HG03045 (cell line): ENCODE results near the gene SMG9.
"Not testable (repeated sequence)": the region's sequence is repeated elsewhere in the genome, so short reads cannot be mapped to it uniquely, and the experiment has no call there.

Experiments used
- ATAC-seq: cut with Tn5 transposase; IDR thresholded peaks from one replicate; pipeline ENCODE4 v1.9.1; 2021; ENCODE audit warnings: mild to moderate bottlenecking, moderate library complexity; ENCODE audit not compliant: unreplicated experiment

SMG9 gene

GRCh38 chr19:43780706-43781525, 26.2 kb upstream of the SMG9 start, which contains the start of gene KCNN4:
Gene KCNN4 (minus strand): TSS chr19:43780973. CDS start chr19:43780861, 112 bp downstream.
- no peak for ATAC-seq

DNA sequence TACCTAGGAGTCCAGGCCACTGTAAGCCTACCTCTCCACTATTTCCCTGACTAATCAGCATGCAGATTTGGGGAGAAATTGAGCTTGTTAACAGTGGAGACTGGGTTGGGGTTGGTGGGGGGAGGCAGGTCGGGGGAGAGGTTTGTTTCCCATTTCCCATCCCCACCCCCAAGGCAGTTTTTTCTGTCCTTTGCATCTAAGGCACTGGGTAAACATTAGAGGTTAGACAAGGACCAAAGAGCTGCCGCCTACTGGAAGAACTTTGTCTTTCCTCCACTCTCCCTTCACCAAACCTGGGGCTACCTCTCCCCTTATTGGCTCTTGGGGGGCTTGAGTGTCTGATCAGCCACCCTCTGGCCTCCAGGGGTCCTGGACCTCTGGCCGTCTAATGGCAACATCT, 25.1 kb upstream of the SMG9 start:
- ATAC-seq = no peak

GRCh38 chr19:43779147-43779819, 24.5 kb upstream of the SMG9 start:
- ATAC-seq = no peak

- ATAC-seq = no peak
Observed at GRCh38 chr19:43778651-43779050, 23.9 kb upstream of the SMG9 start.

DNA sequence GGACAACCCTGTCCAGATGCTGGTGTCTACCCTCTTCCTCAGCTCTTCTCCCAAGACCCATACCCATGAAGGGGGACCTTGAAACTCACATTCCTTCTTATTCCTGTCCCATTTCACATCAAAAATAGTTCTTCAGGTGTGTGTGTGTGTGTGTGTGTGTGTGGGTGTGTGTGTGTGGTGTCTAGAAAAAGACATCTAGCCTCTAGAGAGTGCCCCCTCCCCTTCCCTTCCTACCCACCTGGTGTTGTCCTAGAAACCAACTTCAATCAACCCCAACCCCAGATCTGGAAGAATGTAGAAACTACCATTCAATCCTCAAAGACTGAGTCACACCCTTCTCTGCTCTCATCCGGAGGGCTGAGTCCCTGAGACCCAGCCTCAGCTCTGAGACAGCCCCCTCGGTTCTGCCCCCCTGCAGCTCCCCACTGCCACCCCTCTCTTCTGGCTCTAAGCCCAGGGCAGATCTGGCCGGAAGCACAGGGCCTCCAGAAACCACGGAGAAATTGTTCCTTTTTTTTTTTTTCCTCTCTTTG, 22.5 kb upstream of the SMG9 start:
- ATAC-seq = no peak

GRCh38 chr19:43776286-43776685, 21.5 kb upstream of the SMG9 start:
- no peak for ATAC-seq

DNA sequence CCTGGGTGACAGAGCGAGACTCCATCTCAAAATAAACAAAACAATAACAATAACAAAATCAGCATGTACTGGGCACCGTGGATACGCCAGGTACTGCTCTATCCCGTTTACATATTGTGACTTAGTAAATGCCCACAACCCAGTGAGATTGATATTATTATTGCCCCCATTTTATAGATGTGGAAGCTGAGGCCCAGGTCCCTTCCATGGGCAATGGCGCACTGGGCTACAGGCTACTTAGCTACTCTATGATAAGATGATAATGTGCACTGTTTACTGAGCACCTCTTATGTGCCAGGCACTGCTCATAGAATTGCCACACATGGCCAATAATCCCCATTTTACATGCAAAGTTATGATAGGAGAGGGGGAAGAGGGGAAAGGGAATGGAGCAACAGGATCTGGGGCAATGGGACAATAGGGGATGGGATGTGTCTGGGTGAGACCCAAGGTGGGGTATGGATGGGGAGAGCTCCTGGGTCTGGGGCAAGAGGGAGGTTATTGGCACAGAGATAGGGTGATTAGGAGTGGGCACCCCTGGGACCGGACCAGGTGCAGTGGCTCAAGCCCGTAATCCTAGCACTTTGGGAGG, 20.6 kb upstream of the SMG9 start:
- no peak for ATAC-seq

DNA sequence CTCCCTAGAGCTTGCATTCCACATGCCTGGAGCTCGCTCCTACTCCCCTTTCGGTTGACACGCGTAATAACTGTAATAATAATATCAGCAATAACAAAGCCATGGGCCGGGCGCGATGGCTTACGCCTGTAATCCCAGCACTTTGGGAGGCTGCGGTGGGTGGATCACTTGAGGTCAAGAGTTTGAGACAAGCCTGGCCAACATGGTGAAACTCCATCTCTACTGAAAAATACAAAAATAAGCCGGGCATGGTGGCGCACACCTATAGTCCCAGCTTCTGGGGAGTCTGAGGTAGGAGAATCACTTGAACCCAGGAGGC, 20.1 kb upstream of the SMG9 start:
- not testable (repeated sequence) for ATAC-seq

GRCh38 chr19:43774103-43774939, 19.6 kb upstream of the SMG9 start:
- no peak for ATAC-seq

DNA sequence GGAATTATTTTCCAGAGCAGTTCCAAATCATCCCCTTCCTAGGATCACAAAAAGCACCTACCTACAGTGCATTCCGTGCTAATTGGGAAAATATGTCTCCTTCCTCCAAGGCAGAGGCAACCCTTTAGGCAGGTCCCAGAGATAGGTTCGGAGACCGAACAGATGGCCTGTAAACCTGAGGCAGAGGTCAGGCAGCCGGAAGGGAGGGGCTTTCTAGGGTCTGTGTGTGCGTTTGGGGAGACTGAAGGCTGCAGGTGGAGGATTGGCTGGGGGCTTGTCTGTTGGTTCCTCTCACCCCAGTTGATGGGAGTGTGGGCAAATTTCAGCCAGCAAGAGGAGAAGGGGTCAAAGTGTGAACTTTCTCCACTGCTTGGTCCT, 19.0 kb upstream of the SMG9 start:
- no peak for ATAC-seq

DNA sequence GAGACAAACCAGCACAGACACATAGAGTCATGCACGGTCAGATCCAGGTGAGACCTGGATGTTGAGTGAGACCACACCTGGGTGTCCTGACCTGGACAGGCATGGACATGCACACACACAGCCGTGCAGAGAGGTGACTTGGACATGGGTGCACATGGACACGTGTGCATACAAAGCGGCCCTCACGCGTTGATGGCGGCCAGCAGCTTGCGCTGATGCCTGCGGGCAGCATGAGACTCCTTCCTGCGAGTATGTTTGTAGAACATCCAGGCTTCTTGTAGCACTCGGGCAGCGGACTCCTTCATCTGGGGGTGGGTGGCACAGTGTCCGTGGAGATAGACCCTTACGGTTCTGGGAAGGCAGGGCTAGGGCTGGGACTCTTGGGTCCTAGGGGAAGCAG, 14.5 kb upstream of the SMG9 start:
- ATAC-seq = no peak

DNA sequence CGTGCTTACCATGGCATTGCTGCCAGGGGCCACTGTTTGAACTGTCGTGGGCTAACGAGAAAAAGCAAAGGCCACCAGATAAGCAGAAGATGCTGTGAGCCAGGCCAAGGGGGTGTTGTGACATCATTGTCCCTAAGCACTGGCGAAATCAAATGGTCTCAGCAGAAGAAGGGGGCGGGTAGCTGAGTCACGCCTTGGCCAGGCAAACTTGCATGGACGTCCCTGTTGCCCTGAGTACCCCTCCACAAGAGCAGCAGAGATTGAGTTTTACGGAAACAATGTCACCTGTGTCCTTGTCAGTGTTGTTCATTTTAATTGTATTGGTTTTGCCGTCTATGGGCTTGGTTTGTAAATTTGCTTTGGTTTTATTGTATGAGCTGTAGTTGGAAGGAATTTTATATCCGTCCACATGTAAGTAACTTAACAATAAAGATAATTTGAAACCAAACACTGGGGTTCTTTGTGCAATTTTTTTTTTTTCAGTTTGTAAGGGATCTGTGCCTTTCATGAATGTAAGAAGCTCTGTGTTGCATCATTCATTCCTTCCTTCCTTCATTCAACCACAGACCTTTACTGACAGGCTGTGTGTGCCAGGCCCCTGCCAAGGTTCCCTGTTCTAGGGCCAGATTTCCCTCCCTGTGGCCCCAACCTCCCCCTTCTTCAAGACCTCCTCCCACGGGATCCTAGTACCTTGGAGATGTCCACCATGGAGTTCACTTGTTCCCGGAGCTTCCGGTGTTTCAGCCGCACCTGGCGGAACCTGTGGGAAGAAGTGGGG, 13.7 kb upstream of the SMG9 start:
- no peak for ATAC-seq

- ATAC-seq = no peak
Observed at GRCh38 chr19:43767818-43768217, 13.1 kb upstream of the SMG9 start.

DNA sequence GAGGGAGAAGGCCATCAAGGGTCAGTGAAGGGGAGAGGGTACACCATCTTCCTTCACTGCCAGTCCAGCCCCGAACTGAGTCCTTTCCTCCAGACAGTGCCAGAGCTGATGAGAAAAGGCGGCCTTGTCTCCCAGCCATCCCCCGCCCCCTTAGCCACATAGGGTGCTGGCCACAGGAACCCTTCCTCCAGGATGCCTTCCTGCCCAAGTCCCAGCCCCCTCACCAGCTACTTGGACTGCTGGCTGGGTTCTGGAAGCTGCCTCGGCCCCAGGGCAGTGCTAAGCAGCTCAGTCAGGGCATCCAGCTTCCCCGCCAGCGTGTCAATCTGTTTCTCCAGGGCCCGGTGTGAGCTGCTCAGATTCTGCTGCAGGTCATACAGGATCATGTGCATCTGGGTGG, 12.6 kb upstream of the SMG9 start:
- no peak for ATAC-seq

- no peak for ATAC-seq
Observed at GRCh38 chr19:43766755-43767043, 11.9 kb upstream of the SMG9 start.

GRCh38 chr19:43765109-43765876, 10.5 kb upstream of the SMG9 start:
- peak; percentile 54 for ATAC-seq

DNA sequence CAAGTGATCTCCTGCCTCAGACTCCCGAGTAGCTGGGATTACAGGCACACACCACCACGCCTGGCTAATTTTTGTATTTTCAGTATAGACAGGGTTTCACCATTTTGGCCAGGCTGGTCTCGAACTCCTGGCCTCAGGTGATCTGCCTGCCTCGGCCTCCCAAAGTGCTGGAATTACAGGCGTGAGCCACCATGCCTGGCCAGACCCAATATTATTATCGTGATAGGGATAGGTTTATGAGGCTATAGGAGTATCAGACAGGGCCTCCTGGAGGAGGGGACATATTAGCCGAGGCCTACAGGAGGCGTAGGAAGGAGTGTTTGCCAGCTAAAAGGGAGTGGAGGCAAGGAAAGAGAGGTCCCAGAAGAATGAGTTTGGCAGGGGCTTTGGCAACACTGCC, 9.9 kb upstream of the SMG9 start:
- not testable (repeated sequence) for ATAC-seq

- no peak for ATAC-seq
Observed at GRCh38 chr19:43763473-43763939, 8.7 kb upstream of the SMG9 start.

GRCh38 chr19:43762814-43763213, 8.1 kb upstream of the SMG9 start:
- ATAC-seq = no peak

- no peak for ATAC-seq
Observed at GRCh38 chr19:43760941-43761340, 6.2 kb upstream of the SMG9 start.
